Esophagus mucosa (tissue), 1 donor: Measurements from ENCODE around the gene TXNRD1. TPM values are rescaled to one million over a fixed set of nuclear protein-coding genes. Genes with fewer than 3 reads are reported as not detected.
"Not testable (repeated sequence)": the region's sequence is repeated elsewhere in the genome, so short reads cannot be mapped to it uniquely, and the experiment has no call there.

ENCODE experiments used
- ATAC-seq: fragments of 200-7000 bp; cut with Tn5 transposase; one replicate; pipeline ENCODE4 v1.9.1; 2020
- total RNA-seq: library from RNA; stranded (reverse); gene quantifications from one replicate; pipeline ENCODE4 v1.2.4, GENCODE V29; 2023
- donor health status: DM: yes; HTN: yes; CAD: no.

The TXNRD1 gene
- total RNA-seq, 1 donor from 2014 or later = 8.7 TPM

- ATAC-seq = no peak
These were observed 158.5 kb downstream of the TXNRD1 start for GRCh38 chr12:104374071-104374470.

GRCh38 chr12:104374806-104375205 is 159.2 kb downstream of the TXNRD1 start:
- no peak for ATAC-seq

- no peak for ATAC-seq
These were observed 160.2 kb downstream of the TXNRD1 start for GRCh38 chr12:104375775-104376174.

- no peak for ATAC-seq
These were observed 161.3 kb downstream of the TXNRD1 start for GRCh38 chr12:104376650-104377513.

- no peak for ATAC-seq
These were observed 161.9 kb downstream of the TXNRD1 start for GRCh38 chr12:104377514-104377812.

- ATAC-seq = no peak
These were observed 162.8 kb downstream of the TXNRD1 start for GRCh38 chr12:104378427-104378826.

- no peak for ATAC-seq
These were observed 165.8 kb downstream of the TXNRD1 start for GRCh38 chr12:104381341-104381730.

GRCh38 chr12:104381731-104382480 is 166.3 kb downstream of the TXNRD1 start:
- peak; percentile 75 for ATAC-seq

GRCh38 chr12:104384141-104384880 is 168.7 kb downstream of the TXNRD1 start:
- ATAC-seq = peak; percentile 31

GRCh38 chr12:104385510-104385909 is 169.9 kb downstream of the TXNRD1 start:
- no peak for ATAC-seq

GRCh38 chr12:104386461-104386860 is 170.9 kb downstream of the TXNRD1 start:
- no peak for ATAC-seq

GRCh38 chr12:104387190-104387589 is 171.6 kb downstream of the TXNRD1 start:
- no peak for ATAC-seq

GRCh38 chr12:104394086-104394485 is 178.5 kb downstream of the TXNRD1 start:
- ATAC-seq = not testable (repeated sequence)

Other genes starting within 250 kb of the TXNRD1 start
- gene TDG, start 249.9 kb upstream of the TXNRD1 start, total RNA-seq = 20.4 TPM
- gene GLT8D2, start 165.6 kb upstream of the TXNRD1 start, total RNA-seq = 0.88 TPM
- 12.6 TPM for gene HCFC2, start 151.2 kb upstream of the TXNRD1 start, total RNA-seq
- gene NFYB, start 77.6 kb upstream of the TXNRD1 start, total RNA-seq = 9.3 TPM
- gene EID3, start 88.0 kb downstream of the TXNRD1 start, total RNA-seq = 0.76 TPM
- 7.3 TPM for gene CHST11, start 241.2 kb downstream of the TXNRD1 start, total RNA-seq